ENCODE data around the gene TLE6.
"Not testable (repeated sequence)": the region's sequence is repeated elsewhere in the genome, so short reads cannot be mapped to it uniquely, and the experiment has no call there.

Gene TLE6

DNA sequence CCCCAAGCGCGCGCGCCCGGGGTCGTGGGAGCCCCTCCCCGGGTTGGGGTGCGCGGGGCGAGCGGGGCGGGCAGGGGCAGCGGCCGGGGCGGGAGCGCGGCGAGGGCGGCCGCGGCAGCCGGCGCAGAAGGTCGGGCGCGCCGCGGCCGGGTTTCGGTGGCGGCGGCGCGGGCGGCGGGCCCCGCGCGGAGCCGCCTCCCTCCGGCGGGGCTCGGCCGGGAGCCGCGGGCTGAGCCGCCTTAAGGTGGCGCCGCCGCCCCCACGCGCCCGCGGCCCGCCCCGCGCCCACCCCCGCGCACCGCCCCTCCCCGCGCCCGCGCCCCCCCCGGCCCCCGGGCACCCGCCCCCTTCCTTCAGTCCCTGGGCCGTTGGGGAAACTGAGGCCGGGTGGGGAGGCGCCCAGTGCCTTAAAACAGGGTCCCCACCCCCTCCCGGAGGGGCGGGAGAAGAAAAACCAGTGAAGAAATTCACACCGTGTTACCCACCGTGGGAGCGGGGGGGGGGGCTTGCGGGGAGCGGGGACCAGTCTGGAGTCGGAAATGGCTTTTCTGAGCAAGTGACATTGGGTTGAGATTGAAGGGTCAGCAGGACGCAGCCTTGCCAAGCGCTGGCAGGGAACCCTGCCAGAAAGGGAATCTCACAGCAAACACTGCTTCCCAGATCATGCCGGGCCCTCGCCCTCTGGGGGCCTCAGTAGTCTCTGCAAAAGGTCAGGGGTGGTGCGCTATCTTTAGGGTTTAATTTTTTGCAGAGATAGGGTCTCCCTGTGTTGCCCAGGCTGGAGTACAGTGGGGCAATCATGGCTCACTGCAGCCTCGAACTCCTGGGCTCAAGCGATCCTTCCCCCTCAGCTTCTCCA lies 51.9 kb downstream of the TLE6 start, which contains the start of gene TLE2:
Gene TLE2 (minus strand): TSS at position 216 of the 859 bp plus-strand sequence. CDS start 376 bp downstream, outside the sequence.
- FAIRE-seq = no peak

GRCh38 chr19:3031607-3031867 lies 54.2 kb downstream of the TLE6 start:
- FAIRE-seq = no peak

DNA sequence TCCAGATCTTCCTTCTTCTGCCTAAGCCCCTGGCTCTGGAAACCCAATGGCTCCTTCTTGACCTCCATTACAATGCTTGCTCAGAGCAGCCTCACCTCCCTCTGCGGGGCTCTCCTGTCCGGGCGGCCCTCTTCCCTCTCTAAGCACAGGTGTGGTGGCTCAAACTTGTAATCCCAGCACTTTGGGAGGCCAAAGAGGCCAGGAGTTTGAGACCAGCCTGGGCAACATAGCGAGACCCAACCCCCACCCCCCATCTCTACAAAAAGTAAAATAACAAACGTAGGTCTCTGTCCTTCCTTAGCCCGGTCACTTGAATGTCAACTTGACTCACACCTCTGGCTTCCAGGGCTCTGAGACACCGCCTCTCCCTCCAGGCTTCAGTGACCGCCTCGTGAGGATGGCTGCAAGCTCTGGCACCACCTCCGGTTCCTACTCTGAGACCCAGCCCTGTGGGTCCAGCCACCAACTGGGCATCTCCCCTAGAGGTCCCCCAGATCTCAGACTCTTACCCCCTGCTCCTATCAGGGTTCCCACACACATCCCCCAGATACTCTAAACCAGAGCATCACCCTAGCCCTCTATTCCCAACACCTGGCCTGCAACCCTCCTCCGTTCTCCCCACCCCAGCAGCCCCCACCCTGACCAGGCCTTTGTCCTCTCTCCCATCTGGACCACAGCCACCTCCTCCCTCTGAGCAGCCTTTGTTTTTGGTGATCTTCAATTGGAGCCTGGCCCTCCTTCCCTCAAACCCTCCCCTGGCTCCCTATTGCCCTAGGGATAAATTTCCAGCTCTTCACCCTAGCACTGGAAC lies 56.4 kb downstream of the TLE6 start:
- FAIRE-seq = no peak

DNA sequence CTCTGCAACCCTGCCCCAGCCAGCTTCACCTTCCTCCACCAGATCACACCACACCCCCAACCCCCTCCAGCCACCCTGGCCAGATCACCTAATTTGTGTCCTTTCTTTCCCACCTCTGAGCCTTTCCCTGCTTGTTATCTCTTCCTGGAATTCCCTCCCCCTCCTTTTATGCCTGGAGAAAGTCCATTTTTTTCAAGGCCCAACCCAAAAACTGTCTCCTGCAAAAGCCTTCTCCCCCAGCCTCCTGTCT lies 57.0 kb downstream of the TLE6 start:
- no peak for FAIRE-seq

- FAIRE-seq = no peak
These were observed 57.5 kb downstream of the TLE6 start for GRCh38 chr19:3034656-3035541.

GRCh38 chr19:3035542-3036118 lies 58.3 kb downstream of the TLE6 start:
- peak; percentile 99 for FAIRE-seq

DNA sequence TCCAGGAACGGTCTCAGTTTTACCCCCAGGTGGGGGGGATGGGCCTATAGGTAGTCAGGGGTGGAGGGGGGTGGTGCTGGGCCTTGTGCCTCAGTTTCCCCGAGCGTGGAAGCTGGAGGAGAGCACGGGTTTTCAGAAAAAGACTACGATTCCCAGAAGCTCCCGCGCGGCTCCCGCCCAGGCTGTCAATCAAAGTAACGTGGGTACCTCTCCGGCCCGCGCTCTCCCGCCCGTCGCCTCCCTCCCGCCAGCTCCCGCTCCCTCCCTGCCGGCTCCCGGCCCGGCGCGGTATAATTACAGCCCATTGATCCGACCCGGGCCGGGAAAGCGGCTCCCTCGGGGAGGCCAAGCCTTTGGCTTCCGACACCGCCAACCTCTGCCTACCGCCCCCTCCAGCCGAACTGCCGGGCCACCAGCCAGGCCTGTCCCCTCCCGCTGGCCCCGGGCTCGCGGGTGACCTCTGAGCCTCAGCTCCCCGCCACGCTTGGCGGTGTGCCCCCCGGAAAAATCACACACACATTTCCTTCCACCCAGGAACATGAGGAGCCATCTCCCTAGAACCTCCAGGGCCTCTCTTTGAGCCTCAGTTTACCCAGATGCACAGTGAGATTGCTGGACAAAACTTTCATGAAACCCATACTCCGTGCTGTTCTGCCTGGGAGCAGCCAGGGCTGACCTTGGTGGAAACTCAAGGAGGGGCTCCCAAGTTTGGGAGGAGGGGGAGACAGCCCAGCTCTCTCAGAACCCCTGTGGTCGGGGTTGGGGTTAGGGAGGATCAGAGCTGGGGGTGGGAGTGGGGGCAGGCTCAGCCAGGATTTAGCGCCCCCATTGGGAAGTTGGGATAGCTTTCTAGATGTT lies 59.0 kb downstream of the TLE6 start:
- no peak for FAIRE-seq

DNA sequence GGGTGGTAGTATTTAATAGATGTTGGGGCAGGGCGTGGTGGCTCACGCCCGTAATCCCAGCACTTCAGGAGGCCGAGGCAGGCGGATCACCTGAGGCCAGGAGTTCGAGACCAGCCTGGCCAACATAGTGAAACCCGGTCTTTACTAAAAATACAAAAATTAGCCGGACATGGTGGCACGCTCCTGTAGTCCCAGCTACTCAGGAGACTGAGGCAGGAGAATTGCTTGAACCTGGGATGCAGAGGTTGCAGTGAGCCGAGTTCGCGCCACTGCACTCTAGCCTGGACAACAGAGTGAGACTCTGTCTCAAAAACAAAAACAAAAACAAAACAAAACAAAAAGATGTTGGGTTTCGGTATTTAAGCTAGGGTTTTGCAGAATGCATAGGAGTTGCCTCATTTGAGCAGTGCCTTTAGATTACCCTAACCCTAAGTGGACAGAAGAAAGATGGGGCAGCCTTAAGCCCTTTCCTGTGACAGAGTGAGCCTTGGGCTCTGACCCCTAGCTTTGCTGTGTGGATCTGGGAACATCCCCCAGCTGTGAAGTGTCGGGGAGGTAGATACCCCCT lies 59.7 kb downstream of the TLE6 start:
- FAIRE-seq = not testable (repeated sequence)

DNA sequence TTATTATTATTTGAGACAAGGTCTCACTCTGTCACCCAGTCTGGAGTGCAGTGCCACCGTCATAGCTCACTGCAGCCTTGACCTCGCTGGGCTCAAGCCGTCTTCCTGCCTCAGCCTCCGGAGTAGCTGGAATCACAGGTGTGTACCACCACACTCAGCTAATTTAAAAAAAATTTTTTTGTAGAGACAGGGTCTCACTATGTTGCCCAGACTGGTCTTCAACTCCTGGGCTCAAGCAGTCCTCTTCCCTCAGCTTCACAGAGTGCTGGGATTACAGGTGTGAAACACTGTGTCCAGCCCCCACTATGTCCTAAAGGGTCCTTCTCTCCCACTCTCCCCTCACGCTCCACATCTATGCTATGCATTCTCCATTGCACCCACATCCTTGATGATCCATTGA lies 60.9 kb downstream of the TLE6 start:
- FAIRE-seq = no peak

DNA sequence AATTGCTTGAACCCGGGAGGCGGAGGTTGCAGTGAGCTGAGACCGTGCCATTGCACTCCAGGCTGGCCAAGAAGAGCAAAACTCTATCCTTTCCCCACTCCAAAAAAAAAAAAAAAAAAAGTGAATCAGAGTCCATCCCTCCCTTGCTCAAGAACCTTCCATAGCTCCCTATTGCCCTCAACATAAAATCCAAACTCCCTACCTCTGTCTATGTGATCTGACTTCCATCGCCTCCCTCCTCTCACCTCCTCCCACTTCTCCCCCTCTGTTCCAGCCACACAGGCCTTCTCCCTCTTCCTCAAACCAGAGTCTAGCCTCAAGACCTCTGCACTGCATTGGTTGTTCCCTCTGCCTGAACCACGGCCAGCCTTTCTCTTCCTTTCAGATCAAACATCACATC lies 61.8 kb downstream of the TLE6 start:
- FAIRE-seq = no peak

DNA sequence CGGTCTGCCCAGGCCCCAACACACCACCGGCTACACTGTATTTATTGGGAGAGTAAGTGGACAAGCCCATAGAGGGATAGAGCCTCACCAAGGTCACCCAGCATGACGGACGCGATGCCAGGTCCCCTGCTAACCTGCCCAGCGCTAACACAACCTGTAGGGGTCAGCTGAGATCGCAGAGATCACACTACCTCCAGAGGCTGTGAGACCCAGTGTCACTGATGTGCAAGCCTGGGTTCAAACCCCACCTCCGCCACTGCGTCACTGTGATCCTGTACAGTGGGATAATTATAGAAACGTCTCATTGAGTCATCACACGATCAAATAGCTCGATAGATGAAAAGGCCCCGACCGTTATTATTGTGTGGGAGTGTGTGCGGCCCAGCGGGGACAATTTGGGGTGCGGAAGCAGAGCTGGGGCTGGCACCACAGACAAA lies 62.3 kb downstream of the TLE6 start:
- FAIRE-seq = no peak

DNA sequence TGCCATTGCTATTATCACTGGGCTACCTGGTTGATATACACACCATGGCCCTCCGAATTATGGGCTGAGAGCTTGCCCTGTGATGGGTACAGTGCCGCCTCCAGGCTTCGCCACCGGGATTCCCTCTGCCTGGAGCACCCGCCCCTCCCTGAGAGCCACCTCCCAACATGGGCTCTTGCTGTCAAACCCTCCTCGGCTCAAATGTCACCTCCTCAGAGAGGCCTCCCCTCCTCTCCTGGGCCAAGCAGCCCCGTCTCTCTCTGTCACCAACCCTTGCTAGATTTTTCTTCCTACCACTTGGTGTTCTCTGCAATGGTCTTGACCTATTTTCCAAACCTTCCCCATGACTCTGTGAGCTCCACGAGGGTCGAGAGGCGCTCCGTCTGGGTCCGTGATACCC lies 64.0 kb downstream of the TLE6 start:
- FAIRE-seq = no peak

GRCh38 chr19:3041761-3042620 lies 64.6 kb downstream of the TLE6 start:
- FAIRE-seq = no peak

DNA sequence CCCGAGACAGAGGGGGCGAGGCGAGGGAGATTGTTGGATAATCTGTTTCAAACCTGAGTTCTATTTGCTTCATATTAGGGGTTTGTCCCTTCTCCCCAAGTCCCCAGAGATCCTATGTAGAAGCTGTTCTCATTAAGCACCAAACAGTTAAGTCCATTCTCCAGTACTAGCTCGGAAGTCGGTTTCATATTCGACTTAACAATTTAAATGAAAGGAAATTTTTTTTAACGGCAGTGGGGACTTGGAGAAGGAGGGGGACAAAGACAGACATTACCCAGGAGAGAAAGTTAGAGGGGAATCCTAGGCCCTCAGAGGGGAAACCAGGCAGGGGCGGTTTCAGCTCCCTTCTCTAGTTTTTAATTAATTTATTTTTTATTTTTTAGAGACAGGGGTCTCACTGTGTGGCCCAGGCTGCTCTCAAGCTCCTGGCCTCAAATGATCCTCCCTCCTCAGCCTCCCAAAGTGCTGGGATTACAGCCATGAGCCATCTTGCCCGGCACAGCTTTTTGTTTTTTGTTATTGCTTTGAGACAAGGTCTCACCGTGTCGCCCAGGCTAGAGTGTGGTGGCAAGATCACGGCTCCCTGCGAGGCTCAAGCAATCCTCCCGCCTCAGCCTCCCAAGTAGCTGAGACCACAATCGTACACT lies 65.4 kb downstream of the TLE6 start:
- FAIRE-seq = peak; percentile 12
